Stimulated activated CD4-positive, alpha-beta T cell treated with anti-CD3 and anti-CD28 coated beads, Interleukin-4, amount 100 ng/mL, for 48 hours (primary cell): ENCODE measurements around the gene AFAP1.
A peak's percentile ranks its signal among the peaks of the same experiment; 100 is the strongest.

Source experiments
- DNase-seq, 2 donors: peaks; one replicate each; pipeline ENCODE4 v3.0.0-alpha.2; 2020; ENCODE audit warnings: low read depth in 2 of 2

AFAP1 gene

DNA sequence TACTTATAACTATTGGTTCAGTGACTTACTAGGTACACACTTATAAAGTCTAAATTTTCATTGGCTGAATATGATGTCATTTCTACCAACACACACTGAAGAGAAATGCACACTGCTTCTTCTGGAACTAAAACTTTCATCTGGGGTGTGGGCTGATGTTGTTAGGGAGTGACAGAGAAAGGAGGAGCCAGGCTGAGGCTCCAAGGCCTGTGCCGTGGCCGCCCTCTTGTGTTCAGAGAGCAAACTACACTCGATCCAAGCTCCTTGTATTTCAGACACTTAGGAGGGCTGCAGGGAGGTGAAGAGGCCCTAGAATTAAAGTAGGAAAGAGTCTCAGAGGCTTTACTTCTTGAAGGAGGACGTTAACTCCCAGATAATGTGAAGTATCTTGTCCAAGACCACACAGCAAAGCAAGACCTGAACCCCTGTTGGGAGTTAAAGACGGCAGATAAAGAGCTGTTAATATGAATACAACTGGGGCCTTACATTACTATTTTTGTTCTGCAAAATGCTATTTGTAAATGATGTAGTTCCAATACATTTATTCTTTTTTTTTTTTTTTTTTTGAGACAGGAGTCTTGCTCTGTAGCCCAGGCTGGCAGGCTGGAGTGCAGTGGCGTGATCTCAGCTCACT lies 137.5 kb downstream of the AFAP1 start:
- peak; percentile 71 to 83 for DNase-seq

DNA sequence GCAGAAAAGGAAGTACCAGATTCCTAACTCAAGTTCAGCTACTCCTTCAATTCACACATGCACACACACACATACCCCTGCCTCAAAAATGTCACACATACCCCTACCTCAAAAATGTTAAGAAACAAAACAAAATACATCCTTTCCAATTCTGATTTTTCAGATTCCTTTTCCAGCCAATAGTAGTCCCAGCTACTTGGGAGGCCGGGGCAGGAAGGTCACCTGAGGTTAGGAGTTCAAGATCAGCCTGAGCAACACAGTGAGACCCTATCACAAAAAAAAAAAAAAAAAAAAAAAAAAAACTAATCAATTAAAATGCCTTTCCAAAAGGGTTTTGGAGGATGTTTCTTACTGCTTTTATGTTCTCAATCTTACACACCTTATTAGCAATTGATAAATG lies 138.0 kb downstream of the AFAP1 start:
- no peak for DNase-seq

DNA sequence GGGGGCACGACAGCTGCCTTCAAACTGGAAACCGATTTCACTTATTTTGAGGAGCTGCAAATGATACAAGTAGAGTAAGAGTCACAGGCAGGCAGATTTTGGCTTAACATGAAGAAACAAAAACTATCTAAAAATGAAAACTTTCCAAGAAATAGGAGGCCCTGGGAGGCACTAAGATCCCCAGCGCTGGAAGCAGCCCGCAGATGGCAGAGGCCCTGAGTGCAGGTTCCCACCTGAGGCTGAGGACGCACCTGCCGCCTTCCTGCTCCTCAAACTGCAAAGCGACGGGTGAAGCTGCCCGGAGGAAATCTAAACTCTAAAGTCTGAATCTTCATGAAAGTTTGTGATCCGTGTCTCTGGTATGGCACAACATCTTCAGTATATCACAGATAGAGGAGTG lies 138.7 kb downstream of the AFAP1 start:
- no peak for DNase-seq

DNA sequence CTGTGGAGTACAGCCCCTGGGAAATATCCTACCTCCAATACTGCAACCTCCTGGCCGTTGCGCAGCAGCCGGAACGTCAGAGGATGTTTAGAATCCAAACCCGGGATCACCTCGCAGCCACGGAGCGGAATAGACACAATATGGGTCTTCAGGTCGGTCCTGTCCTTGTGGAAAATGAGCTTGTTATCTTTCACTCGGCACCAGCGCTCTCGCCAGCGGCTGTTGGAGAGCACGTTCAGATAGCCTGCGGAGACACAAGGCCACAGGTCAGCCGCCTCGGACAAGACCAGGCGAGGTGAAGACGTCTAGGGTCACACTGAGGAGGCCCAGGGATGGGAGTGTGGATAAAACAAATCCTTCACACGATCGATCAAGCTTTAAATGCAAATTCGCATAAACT lies 139.3 kb downstream of the AFAP1 start:
- no peak for DNase-seq

DNA sequence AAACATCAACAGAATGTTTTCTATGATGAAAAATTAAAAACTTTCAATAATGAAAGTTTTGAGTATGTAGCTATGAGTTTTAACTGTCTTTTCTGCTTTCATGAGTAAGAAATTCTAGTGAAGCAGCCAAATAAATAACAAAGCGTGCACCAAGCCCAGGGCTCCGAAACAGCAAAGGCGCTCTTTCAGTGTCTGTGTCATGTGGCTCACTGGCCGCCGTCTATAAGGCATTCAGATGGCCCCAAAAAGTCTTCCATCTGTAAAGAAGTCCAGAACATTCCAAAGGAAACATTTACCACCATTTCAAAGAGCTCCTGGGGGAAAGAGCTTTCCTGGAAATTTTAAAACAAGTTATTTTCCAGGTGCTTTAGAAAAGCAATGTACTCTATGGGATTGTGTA lies 139.9 kb downstream of the AFAP1 start:
- no peak for DNase-seq

DNA sequence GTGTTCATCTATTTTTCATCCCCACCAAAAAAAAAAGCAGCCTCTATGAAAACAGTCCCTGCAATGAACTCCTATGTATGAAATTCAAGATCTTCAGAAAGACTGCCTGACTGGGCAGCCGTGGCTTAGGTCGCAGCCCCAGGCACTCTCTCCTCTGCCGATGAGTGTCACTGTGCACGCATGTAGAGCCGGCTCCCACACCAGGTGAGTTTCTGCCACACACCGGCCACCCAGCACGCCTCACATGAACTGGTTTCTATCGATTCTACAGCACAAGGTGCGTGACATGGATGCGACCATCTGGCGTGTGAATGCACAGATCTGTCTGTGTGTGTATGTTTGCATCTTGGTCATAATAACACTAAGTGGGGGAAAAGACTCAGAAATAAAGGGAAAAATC lies 140.4 kb downstream of the AFAP1 start:
- DNase-seq, result no peak

DNA sequence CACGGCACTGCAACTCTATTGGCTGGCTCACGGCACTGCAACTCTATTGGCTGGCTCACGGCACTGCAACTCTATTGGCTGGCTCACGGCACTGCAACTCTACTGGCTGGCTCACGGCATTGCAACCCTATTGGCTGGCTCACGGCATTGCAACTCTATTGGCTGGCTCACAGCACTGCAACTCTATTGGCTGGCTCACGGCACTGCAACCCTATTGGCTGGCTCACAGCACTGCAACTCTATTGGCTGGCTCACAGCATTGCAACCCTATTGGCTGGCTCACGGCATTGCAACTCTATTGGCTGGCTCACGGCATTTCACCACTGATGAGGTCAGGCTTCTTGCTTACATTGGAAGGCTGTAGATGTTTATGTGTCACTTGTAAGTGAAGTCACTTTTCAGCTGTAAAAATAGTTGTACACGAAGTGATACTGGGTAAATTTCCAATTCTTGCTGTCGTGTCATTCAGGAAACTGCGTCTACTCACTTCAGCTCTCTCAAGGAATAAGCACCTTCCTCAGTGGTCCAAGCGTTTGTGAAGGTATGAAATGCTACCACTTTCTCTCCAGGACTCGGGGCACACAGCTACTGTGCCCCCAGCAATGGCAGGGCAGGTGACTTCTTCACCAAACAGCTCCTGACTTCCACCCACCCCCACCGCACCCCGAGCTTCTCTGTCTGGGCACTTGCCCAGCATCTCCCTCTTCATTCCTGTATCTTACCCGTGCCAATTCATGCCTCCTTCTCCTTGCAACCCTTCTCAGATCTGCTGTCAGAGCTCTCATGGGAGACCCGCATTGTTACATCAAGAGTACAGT lies 141.3 kb downstream of the AFAP1 start:
- DNase-seq, result no peak

DNA sequence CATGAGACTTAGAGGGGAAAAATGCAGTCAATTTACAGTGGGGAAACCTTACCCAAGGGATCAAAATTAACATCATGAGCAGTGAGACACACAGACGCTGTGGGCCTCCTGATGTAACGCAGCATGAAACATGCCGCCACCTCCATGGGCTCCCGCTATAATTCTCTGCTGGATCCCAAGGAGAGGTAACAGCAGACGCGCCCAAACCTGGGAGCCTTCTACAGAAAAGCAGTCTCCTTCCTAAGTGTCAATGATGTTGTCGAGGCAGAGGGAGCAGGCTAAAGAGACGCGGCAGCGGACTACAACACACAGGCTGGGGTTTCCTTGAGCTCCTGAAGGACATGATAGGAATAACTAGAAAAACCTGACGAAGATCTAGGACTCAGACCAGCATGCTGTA lies 142.3 kb downstream of the AFAP1 start:
- no peak for DNase-seq

DNA sequence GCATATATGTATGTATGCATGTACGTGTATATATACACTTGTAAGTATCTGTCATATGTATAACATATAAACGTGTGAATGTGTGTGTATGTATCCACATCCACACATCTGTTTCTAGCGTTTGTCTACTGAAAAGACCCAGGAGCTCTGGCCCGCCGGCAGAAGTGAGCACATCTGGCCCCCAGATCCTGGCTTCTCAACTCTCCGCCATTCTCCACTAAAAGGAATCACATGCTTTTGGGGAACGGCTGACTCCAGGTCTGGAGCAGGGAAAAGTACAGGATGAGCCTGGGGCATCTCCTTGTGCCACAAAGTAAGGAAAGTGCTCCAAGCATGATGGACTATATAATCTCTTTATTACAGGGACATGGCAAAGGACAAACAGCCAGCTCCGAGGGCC lies 143.7 kb downstream of the AFAP1 start:
- no peak for DNase-seq

DNA sequence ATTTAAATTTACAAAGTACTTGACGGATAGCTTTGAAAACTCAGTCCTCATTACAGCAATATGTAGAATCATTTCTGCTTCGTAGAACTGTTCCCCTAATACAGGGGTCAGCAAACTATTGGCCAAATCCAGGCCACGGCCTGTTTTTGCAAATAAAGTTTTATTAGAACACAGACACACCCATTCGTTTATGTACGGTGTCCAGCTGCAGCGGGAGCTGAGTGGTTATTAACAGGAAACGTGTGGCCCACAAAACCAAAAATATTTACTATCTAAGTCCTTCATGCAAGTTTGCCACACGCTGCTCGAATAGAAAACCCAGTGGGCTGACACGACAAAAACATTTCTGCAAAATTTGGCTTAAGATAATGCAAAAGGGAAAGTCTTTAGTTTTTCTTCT lies 146.5 kb downstream of the AFAP1 start:
- no peak for DNase-seq

DNA sequence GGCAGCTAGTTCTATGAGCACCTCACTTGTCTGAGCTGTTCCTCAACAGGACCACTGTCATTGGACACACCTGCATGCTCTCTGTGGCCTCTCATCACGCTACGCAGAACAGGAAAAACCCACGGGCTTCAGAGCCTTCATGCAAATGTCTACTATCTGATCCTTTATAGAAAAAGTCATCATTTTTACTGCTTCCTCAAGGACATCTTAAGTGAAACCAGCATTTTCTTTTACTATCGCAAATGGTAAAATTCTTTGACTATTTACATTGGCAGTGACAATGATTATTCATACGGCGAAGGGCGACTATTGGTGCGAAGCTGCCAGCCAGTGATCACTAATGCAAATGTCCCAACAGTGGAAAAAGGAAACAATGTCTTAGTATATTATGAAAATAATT lies 147.0 kb downstream of the AFAP1 start:
- DNase-seq, result no peak

DNA sequence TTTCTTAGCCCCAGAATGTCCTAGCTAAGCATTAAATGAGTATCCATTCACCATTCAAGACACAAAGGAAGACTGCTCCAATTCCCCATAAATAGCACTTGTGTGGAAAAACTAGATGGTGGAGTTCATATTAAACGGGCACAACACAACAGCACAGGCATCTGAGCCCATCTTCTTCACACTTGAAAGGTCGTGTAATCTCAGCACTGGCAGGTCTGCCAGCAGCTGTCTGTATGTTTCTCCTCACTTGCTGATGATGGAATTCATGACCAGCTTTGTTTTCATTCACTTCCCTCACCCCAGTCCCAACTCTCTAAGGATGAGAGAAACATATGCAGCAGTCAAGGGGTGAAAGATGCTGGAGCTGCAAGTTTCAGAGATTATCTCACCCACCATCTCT lies 148.7 kb downstream of the AFAP1 start:
- DNase-seq, result no peak

DNA sequence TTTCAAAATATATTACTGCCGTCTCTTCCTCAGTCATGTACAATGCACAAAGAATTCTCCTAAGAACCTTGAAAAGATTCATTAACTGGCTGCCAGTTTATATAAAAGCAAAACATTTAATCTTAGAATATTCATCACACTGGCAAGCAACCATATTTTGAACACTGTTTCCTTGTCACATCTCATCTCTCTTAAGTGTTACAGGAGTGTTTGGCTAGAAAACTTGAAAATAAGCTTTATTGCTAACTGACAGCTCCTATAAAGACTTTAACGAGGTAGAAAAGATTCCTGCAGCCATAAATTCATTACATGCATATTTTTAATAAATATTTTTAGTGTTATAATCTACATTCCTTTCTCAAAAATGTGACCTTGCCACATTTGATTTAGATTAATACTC lies 149.6 kb downstream of the AFAP1 start:
- no peak for DNase-seq

DNA sequence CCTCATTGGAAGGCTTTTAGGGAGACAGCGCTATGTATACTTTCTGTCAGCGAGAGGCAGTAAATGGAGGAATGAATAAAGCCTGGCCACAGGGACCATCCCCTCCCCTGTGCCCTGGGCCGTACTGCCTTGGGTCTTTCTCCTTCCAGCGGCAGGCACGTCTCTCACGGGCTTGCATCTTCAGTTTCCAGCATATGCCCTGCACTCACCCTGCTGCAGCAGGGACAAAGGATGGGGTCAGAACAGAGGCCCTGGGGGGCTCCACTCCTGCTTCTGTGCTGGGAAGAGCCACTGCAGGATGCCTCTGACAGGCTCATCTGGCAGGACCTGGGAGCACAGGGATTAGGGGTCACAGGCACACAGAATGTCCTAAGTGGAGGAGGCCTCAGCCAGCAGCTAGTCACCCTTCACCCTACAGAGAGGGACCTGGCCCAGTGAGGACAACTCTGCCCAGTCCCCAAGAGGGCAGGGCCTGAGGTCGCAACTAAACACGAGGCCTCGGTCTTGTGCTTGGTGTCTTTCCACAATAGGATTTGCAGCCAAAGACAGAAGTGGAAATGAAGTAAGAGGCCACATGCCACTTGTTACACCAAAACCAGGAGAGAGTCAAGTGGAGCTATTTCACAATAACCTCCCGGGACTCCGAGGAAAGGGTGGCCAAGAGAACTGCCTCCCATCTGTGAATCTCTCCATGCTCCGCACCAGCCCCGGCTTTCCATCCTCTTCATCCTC lies 150.8 kb downstream of the AFAP1 start:
- no peak for DNase-seq

DNA sequence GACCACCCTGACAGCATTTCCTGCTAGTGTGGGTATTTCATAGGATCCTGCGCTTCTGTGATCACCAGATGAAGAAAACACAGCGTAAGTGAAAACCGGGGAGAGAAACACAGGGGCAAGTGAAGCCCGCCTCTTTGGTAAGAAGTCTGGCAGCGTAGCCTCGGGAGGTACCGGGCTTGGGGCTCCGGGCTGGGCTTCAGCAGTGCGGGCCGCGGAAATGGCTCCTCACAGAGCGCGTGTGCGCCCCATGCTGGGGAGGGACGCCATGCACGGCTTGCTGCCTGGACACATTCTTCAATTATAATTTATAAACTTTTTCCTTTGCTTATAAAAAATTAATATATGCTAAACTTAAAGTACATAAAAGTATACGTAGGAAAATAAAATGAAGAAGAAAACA lies 151.5 kb downstream of the AFAP1 start:
- no peak for DNase-seq

DNA sequence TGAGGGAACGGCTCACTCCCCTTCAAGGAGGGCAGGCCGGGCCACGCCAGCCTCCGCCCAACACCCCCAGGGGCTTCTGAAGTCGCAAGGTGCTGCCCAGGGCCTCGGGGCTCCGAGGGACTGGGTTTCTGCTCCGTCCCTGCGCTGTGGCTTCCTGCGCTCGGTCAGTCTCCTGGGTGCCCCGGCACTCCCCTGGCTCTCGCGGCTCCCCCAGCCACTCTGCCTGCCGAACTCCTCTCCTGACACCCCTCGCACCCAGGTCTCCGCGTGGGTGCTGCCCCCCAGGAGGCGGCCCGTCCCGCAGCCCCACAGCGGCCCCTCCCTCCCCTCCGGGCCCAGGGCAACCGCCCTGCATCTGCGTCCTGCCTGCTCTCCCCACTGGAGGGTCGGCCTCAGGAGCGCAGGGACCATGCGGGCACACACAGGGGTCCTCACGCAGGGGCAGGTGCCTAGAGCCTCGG lies 151.9 kb downstream of the AFAP1 start:
- DNase-seq, result no peak

DNA sequence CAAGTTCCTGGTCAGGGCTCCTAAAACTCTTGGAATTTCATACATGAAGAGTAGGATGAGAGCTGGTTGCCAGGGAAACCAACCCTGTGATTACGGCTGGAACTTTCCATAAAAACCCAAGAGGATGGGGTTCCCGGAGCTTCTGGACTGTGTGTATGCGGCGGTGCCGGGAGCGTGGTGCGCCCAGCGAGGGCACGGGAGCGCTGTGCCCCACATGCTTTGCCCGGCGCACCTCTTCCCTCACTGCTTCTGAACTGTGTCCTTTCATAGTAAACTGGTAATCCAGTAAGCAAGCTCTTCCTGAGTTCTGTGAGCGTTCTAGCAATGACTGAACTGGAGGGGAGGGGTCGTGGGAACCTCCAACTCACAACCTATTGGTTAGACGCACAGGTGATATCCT lies 152.6 kb downstream of the AFAP1 start:
- no peak for DNase-seq

DNA sequence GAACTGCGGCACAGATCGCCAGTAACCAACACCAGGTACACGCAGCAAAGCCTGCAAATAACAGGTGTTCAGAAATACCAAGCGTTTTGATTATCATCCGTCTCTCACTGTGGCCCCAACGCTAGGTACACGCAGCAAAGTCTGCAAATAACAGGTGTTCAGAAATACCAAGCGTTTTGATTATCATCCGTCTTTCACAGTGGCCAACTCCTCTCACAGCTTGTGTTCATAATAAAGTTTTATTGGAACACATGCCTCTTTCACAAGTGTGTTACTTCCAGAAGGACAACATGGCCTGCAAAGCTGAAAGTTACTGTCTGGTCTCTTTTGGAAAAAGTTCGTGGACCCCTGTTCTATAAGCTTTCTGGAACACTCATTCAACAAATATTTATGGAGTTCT lies 153.1 kb downstream of the AFAP1 start:
- DNase-seq, result no peak

DNA sequence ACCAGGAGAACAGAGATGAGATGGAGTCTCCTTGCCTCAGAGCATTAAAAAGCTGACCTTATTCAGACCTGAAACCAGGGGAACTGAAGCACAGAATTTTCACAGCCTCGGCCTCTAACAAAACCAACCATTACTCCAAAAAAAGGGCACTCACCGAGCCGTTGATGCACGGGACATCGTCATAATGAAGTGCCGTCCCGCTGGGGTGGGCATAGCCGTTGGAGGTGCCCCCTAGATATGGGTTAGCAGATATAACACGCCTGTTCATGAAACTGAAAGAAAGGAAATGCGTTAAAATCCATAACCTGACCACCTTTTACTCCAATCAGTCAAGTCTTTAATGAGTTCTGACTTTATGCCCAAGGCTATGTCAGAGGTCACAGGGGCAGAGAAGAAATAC lies 153.6 kb downstream of the AFAP1 start:
- DNase-seq, result no peak

DNA sequence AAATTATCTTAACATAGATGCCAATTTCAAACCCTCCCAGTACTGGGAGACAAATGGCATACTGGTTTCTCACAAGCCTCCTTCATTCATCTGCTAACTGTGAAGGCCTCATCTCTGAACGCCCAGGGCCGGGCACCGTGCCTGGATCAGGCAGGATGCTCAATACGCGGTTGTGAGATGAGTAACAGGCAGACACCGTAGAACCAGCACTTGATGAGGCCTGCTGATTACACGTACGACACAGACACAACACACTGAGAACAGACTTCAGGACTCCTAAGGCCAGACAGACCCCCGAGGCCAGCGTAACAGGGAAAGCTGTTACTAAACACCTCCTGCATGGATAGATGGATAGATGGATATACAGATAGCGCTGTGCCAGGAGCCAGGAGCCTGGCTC lies 154.6 kb downstream of the AFAP1 start:
- peak in 1 of 2 donors; percentile 16 for DNase-seq

DNA sequence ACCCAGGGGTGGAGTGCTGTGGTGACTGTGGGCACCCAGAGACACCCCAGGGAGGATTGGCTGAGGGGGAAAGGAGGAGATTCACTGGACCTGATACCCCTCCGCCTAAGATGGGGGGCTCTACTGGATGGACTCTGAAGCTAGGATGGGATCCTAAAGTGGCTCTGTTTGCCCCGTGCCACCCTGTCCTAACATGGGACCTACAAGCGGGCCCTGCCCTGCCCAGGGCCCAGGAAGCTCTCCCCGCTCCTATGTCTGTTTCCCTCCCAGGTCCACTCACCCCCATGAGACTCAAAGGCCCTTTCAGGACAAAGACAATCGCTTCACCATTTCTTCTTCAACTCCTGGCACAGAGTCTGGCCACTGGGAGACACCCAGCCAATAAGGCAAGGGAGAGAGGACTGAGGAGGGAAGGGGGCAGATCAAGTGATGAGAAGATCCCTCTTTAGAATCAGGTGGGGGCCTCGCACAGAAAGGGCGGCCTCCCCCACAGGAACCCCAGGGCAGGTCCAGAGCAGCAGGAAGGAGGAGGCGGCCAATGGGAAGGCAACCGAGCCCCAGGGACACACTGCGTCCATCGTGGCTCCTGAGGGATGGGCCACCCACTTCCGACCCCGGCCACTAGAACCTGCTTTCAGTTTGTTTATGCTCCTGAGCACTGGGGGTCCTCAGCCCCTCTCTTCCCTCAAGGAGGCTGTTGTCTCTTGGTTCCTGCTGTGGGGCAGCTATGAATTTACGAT lies 155.4 kb downstream of the AFAP1 start:
- no peak for DNase-seq

DNA sequence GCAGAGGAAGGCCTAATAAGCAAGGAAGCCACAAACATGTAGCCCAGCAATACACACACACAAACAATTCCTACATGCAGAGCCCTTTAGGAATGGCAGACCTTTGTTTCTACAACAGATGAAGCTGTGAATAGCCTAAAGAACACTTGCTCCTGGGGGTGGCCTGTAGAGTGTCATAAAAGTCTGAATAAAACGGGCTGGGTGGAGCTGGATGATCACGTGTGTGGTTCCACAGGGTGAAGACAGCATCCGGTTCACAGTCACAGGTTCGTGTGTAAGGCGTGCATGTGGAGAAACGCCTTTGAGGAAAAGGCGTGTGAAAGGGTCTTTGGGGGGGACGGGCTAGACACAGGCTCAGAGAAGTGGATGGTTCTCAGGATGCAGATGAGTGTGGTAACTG lies 156.1 kb downstream of the AFAP1 start:
- DNase-seq, result no peak
